GM19351 (cell line): Measurements from ENCODE around the gene CTNNA3.

Source experiments
- ATAC-seq: cut with Tn5 transposase; IDR thresholded peaks from one replicate; pipeline ENCODE4 v1.9.1; 2021; ENCODE audit warnings: mild to moderate bottlenecking, moderate library complexity; ENCODE audit not compliant: unreplicated experiment

The CTNNA3 gene

GRCh38 chr10:66283064-66283463 lies 1412.9 kb downstream of the CTNNA3 start:
- no peak for ATAC-seq

- no peak for ATAC-seq
Measured at GRCh38 chr10:66281327-66281726, 1414.7 kb downstream of the CTNNA3 start.

DNA sequence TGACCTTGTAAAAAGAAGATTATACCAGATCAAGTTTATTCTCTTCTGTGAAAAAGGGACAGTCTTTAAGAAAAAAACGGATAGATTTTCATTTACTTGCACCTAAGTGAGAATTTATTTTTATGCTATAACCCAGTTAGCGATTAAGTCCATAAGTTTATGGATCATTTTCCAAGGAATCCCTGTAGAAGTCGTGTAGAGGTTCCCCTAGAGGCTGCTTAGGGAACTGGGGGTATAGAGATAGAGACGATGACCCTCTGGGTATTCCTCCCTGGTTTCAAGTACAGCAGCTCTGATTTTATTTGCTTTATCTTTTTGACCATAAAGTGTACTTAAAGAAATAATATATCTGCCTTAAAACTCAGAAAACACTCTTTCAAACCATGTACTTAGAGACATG lies 1418.5 kb downstream of the CTNNA3 start:
- no peak for ATAC-seq

GRCh38 chr10:66273966-66274519 lies 1422.0 kb downstream of the CTNNA3 start:
- ATAC-seq: no peak

DNA sequence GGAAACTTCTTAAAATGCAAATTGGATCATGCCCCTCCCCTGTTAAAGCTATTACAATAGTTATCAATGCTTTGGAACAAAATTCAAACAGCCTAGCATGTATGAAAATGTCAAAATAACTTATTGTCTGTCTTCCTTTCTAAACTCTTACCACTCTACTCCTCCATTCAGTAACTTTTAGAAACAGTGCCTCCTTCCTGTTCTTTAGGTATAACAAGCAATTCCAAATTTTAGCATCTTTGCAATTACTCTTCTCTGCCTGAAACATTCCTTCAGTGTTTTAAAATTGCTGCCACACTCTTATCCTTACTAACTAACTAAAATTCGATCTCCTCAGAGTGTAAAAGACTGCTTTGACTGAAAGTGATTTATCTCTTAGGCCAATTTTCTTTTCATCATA lies 1430.6 kb downstream of the CTNNA3 start:
- ATAC-seq: no peak

DNA sequence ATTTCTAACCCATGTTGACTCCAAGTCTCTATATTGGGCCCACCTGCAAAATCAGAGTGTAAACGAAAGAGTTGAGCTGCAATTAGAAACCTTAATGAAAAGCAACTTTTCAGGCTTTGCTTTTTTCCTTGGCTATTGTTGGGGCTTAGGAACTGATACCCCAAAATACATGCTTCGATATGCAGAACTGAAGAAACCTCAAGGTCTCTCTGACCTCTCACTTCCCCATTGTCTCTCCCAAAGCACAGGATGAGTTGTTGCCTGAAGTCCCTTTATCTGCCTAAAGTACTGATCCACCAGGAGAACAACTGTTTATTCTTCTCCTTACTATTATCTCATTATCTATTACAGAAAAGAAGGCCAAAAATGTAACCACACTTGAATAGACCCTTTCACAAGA lies 1436.2 kb downstream of the CTNNA3 start:
- ATAC-seq: no peak

- no peak for ATAC-seq
Measured at GRCh38 chr10:66258693-66259092, 1437.3 kb downstream of the CTNNA3 start.

- no peak for ATAC-seq
Measured at GRCh38 chr10:66257801-66258200, 1438.2 kb downstream of the CTNNA3 start.

DNA sequence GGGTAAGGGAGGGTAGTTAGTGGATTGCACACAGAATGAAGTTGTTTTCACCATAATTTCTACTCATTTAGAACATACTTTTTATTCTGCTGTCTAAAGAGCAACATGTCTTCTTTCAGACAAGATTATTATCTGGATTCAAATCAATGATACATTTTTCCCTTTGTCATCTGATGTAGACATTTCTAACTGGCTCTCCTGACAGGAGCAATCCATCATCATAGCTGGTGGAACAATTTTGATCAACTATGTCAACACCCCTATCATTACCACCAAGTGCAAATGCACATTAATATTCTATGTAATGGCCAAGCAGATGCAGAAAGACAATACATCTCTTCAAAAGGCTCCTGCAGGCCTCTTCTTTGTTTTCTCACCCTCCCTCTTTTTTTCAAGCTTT lies 1443.0 kb downstream of the CTNNA3 start:
- ATAC-seq: no peak

GRCh38 chr10:66246177-66246576 lies 1449.8 kb downstream of the CTNNA3 start:
- ATAC-seq: no peak

DNA sequence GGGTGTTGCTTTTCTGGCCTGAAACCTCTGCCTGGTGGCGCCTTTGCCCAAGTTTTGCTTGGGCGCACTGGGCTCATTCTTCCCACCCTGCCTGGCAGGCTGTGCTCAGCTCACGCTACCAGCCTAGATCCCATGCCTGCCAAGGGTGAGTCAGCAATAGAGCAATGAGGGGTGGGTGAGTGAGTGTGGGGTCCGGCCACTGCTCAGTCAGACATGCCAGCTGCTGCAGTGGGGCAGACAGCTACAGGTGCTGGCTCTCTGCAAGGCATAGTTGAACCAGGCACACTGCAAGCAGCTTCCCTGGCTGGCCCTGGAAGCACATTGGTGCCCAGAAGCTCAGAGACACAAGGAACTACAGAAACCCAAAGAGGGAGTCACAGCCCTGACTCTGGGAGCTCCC lies 1451.0 kb downstream of the CTNNA3 start:
- no peak for ATAC-seq

- no peak for ATAC-seq
Measured at GRCh38 chr10:66242885-66243284, 1453.1 kb downstream of the CTNNA3 start.

DNA sequence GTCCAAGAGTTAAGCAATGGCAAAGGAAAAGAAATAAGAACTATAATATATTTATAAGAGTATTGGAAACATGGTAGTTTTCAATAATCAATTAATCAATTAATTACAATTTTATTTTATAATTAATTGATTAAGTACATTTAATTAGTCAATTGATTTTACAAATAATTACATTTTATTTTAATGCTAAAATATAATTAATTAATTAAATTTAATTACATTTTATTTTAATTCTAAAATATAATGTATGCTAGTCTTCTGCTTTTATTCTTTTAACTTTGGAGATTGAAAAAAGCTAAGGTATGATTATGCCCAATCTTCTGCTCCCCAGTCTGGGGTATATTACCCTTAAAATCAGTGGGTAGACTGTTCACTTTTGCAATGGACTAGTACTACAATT lies 1456.9 kb downstream of the CTNNA3 start:
- no peak for ATAC-seq

DNA sequence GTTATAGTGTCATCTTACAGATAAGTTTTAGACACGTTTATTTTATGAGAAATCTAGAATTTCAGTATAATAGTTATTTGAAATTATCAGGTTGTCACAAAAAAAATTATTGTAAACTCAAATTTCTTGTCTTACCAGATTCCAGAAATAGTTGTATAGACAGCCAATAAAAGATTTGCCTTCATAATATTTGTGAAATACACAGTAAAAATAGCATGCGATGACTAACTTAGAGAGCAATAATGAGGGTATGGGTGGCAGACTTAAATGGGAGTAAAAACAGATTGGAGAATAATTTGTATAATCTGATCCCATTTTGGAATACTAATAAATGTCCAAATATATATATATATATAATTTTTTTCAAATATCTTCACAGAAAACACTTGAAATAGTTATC lies 1457.7 kb downstream of the CTNNA3 start:
- no peak for ATAC-seq

DNA sequence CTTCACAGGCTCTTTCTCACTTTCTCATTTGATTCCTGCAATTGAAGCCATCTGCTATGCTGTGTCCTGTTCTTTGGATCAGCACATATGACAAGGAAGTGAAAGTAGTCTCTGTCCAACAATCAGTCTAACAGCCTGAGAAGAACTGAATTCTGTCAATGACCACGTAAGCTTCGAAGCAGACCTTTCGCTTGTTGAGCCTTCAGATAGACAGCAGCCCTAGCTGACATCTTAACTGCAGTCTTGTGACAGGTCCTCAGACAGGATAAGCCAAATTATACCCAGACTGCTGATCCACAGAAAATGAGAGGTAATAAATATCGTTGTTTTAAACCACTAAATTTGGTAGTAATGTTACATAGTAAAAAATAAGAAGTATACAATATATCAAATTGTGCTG lies 1461.1 kb downstream of the CTNNA3 start:
- ATAC-seq: no peak

DNA sequence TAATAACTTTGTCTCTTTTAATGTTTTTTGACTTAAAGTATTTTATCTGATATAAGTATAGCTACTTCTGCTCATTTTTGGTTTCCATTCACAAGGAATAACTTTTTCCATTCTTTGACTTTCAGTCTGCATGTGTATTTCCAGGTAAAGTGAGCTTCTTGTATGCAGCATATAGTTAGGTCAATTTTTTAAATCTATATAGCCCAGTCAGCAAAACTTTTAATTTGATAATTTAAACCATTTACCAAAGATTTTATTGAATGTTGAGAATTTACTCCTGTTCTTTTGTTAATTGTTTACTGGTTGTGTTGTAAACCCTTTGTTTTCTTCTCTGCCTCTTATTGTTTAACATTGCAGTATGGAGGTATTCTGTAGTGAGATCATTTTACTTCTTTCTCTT lies 1467.1 kb downstream of the CTNNA3 start:
- no peak for ATAC-seq

- ATAC-seq: no peak
Measured at GRCh38 chr10:66223656-66224055, 1472.3 kb downstream of the CTNNA3 start.

- no peak for ATAC-seq
Measured at GRCh38 chr10:66222462-66223046, 1473.4 kb downstream of the CTNNA3 start.

DNA sequence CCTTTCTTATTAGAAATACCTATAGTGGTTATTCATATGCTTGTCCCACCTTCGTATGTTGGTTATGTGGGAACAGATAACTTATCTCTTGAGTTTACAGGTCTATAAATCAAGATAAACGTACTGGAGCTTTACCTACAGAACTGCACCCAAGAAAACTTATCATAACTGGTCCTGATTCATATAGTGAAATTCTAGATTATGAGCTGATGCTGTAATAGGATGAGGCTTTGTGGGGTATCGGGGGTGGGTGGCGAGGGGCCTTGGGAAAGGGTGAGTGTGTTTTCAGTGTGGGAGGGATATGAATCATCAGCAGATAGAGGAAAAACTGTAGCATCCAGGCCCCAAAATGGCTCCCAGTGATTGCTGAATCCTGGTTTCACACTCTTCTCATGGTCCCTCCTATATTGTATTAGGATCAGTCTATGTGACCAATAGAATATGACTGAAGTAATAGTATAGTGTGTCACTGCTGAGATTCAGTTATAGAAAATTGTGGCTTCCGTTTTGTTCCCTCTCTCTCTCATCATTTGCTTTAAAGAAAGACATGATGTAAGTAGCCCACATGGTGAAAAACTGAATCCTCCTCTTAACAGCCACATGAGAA lies 1476.9 kb downstream of the CTNNA3 start:
- ATAC-seq: no peak

- ATAC-seq: no peak
Measured at GRCh38 chr10:66218289-66218688, 1477.7 kb downstream of the CTNNA3 start.

DNA sequence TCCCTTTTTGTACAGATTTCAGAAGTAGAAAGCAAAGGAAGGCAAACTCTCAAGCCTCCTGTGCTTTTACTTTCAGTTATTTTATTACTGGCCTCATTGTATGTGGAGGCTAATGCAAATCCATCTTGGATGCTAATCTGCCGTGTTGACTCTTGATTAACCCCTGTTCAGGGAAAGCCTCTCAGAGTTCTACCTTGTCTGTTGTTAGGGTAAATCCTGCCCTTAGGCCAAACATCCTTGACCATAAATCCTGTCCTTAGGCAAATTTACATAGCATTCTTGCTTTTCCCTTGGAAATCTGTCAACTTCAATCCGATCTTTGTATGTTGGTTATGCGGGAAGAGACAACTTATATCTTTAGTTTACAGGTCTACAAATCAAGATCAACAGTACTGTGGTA lies 1480.1 kb downstream of the CTNNA3 start:
- no peak for ATAC-seq

- no peak for ATAC-seq
Measured at GRCh38 chr10:66214721-66215404, 1481.1 kb downstream of the CTNNA3 start.
